HG03460 (cell line): ENCODE data around the gene DDX19B.
"Not testable (repeated sequence)": the region's sequence is repeated elsewhere in the genome, so short reads cannot be mapped to it uniquely, and the experiment has no call there.

Experiments
- ATAC-seq: cut with Tn5 transposase; IDR thresholded peaks from one replicate; pipeline ENCODE4 v1.9.1; 2021; ENCODE audit not compliant: unreplicated experiment

Gene DDX19B

GRCh38 chr16:70287304-70287971 lies 11.5 kb upstream of the DDX19B start:
- not testable (repeated sequence) for ATAC-seq

DNA sequence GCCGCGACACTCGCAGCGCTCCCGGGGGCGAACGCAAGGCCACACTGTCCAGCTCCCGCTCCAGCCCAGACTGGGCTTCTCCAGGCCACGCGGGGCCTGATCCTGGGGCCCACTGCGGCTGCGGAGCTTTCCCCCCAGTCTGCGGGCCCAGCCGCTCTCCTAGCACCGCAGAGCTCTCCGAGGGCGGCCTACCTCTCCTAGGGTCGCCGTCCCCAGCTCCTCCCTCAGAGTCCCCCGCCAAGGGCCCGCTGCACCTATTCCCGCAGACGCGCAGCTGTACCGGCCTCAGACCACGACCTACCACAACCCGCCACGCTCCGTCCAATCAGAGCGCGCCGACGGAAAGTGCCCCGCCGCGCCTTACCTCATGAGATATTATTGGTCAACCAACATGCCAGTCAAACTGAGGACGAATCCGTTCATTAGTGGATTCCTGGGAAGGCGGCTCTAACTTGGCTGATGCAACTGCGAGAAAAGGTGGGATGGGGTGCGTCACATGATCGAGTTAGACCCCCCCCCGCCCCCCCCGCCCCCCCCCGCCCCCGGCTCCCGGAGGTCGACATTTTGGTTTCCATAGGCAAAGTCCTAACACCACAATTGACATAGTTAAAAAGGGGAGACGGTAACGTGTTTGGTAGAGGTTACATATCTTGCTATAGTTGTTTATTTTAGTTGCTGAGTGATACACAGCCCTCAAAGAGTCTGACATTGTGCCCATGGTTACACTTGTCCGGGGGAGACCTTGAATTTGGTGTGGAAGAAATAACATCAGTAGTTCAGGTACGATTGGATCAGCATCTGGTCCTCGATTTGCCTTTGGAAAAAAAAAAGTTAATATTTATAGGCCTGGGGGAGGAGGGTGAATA lies 9.5 kb upstream of the DDX19B start, which contains the start of gene AARS1:
TSS of gene AARS1 (minus strand) at position 278 of the 866 bp plus-strand sequence. CDS start 6,743 bp downstream, outside the sequence.
- peak; percentile 97 for ATAC-seq

DNA sequence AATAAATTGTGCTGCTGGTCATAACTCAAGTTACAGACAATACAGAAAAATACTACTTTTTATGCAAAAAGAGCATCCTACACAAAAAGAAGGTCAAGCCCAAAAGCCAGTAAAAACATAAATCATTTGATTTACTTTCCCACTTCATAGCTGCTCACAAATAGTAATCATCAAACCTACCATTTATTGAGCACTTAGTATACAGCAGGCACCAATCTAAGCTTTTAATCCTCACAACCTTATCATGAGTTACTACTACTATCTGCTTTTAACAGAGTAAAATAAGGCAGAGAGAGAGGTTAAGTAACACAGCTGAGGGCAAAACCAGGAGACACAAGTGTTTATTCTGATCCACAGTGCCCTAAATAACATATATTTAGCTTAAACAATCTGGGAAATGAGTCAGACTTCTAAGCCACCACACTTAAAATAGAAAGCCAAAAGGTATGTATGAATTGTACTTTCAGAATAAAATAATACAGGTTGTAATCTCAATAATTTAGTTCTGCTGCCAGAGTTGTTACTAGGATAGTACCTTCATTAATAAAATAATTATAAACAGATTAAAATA lies 8.0 kb upstream of the DDX19B start:
- ATAC-seq: no peak

- not testable (repeated sequence) for ATAC-seq
Observed at GRCh38 chr16:70292148-70292547, 6.8 kb upstream of the DDX19B start.

- ATAC-seq: no peak
Observed at GRCh38 chr16:70294385-70295025, 4.5 kb upstream of the DDX19B start.

DNA sequence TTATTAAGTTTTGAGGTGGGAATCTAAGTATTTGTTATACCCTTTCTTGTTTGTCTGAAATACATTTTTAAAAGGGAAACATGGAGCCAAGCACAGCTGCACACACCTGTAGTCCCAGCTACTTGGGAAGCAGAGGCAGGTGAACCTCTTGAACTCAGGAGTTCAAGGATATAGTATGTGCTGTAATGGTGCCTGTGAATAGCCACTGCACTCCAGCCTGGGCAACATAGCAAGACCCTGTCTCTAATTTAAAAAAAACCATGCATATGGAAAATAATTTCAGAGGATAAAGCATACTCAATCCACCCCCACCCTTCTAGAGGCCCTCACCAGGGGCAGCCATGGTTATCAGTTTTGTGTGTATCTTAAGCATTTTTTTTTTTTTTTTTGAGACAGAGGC lies 3.4 kb upstream of the DDX19B start:
- no peak for ATAC-seq

GRCh38 chr16:70301121-70301520 lies 2.1 kb downstream of the DDX19B start:
- no peak for ATAC-seq

DNA sequence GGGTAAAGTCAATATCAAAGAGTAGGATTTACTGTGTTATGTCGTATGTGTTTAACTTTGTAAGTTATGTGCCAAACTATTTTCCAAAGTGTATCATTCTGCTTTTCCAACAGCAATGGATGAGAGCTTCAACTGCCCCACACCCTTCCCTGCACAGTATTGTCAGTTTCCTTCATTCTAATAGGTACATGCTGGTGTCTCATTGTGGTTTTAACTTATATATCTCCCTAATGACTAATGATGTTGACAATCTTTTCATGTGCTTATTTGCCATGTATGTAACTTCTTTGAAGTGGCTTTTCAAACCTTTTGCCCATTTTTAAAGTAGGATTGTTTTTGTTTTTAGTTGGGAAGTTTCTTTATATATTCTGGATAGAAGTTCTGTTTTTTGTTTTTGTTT lies 3.8 kb downstream of the DDX19B start:
- ATAC-seq: no peak

- no peak for ATAC-seq
Observed at GRCh38 chr16:70304892-70305448, 6.0 kb downstream of the DDX19B start.

DNA sequence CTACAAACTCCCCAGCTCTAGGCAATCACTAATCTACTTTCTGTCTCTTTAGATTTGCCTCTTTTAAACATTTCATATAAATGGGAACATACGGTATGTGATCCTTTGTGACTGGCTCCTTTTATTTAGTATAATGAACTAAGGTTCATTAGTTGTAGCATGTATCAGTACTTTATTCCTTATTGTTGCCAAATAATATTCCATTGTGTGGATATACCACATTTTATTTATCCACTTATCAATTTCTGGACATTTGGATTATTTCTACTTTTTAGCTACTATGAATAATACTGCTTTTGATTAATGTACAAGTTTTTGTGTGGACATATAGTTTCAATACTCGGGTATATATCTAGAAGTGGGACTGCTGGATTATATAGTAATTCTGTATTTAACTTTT lies 7.9 kb downstream of the DDX19B start:
- ATAC-seq: no peak

DNA sequence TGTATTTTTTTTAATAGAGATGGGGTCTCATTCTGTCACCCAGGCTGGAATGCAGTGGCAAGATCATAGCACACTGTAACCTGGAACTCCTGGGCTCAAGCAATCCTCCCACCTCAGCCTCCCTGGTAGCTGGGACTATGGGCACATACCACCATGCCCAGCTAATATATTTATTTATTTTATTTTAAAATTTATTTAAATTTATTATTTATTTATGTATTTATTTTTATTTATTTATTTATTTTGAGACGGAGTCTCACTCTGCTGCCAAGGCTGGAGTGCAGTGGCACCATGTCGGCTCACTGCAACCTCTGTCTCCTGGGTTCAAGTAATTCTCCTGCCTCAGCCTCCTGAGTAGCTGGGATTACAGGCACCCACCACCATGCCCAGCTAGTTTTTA lies 8.7 kb downstream of the DDX19B start:
- not testable (repeated sequence) for ATAC-seq

DNA sequence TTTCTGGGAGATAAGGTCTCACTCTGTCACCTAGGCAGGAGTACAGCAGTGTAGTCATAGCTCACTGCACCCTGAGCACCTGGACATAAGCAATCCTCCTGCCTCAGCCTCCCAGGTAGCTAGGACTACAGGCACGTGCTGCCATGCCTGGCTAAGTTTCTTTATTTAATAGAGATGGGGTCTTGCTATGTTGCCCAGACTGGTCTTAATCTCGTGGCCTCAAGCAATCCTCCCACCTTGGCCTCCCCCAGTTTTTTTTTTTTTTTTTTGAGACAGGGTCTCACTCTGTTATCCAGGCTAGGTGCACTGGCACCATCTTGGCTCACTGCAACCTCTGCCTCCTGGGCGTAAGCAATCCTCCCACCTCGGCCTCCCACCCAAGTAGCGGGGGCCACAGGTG lies 21.1 kb downstream of the DDX19B start:
- ATAC-seq: no peak

GRCh38 chr16:70324998-70325747 lies 26.2 kb downstream of the DDX19B start:
- ATAC-seq: no peak

- no peak for ATAC-seq
Observed at GRCh38 chr16:70331091-70331490, 32.1 kb downstream of the DDX19B start.

DNA sequence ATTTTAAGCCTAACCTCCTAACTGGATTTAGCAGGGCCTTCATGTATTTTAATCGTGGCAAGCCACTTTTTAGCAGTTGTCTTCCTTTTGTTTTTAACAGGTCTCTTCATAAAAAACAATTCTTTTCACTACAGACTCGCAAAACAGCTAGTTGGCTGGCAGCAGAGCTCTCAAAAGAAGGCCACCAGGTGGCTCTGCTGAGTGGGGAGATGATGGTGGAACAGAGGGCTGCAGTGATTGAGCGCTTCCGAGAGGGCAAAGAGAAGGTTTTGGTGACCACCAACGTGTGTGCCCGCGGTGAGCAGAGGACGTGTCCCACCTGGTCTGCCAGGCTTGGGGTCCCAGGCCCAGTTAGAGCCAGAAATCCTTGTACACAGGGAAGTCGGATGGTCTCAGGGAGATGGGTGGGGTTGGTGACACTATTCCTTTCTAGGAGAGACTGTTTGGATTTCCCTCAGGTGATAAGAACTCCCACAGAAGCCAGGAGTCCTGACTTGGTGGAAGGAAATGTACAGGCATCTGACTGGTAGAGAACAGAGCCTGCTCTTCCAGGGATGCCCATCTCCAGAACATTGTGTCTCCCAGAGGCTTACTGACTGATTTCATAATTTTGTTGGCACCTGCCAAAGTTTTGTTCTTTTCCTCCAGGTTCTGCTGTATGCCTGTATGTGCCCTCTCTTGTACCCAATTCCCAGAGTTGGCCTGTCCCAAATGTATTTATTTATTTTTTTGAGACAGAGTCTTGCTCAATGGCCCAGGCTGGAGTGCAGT lies 32.8 kb downstream of the DDX19B start:
- ATAC-seq: no peak

DNA sequence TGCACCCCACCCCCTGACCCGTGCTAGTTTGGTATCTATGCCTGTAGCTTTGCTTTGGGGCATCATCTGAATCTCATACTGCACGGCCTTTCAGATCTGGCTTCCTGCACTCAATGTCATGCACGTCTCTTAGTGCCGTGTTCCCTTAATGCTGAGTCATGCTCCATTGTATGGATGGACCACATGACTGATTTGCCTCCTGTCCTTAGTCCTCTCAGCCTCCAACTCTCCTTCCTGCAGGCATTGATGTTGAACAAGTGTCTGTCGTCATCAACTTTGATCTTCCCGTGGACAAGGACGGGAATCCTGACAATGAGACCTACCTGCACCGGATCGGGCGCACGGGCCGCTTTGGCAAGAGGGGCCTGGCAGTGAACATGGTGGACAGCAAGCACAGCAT lies 33.7 kb downstream of the DDX19B start:
- ATAC-seq: not testable (repeated sequence)

- no peak for ATAC-seq
Observed at GRCh38 chr16:70337814-70338213, 38.8 kb downstream of the DDX19B start.

DNA sequence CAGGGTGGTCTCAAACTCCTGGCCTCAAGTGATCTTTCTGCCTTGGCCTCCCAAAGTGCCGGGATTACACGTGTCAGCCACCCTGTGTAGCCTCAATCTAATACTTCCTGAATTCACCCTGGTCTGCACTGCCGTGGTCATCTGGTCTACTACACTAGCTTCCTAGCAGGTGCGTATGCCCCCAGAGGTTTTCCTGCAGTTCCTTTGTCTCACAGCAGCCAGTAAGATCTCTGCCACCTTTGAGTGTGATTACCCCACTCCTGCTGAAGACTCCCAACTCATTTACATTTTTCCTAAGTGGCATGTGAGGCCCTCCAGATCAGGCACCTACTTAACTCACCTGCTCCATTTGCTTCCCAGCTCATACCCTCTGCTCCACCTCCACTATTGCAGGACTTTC lies 42.6 kb downstream of the DDX19B start:
- no peak for ATAC-seq

DNA sequence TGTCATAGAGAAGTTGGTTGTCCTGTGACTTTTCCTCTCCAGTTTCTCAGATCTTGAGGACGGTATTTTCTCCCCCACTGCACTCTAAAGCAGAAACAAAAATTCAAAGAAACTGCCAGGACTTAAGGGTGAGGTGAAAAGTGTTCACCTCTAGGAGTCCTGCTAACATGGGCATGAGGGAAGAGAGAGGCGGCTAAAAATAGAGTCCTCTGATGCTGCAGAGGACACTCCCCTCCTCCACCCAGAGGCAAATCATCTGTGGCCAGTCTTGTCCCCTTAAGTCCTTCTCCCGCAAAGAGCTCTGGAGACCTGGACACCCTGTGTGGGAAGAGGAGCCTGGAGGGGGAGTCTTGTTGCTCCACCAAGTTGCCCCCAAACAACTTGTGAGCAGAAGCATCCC lies 43.0 kb downstream of the DDX19B start:
- ATAC-seq: no peak

- ATAC-seq: no peak
Observed at GRCh38 chr16:70345840-70346239, 46.9 kb downstream of the DDX19B start.
